ENCODE data around the gene DLGAP1.

GRCh38 chr18:4126939-4127338 is 328.2 kb downstream of the DLGAP1 start:
- no peak for TF ChIP-seq LEF1 (IDR thresholded peaks at IDR 0.05; ENCODE audit: borderline replicate concordance)
- TF ChIP-seq BHLHE40 (IDR thresholded peaks at IDR 0.05; ENCODE audit: borderline replicate concordance), result no peak
- TF ChIP-seq NFRKB (IDR thresholded peaks at IDR 0.05), result no peak
- no peak for TF ChIP-seq SUZ12 (IDR thresholded peaks at IDR 0.05)
- no peak for TF ChIP-seq SP1 (IDR thresholded peaks at IDR 0.05)
